ENCODE results near the gene CIB1.
A peak's percentile ranks its signal among the peaks of the same experiment; 100 is the strongest.

The CIB1 gene

DNA sequence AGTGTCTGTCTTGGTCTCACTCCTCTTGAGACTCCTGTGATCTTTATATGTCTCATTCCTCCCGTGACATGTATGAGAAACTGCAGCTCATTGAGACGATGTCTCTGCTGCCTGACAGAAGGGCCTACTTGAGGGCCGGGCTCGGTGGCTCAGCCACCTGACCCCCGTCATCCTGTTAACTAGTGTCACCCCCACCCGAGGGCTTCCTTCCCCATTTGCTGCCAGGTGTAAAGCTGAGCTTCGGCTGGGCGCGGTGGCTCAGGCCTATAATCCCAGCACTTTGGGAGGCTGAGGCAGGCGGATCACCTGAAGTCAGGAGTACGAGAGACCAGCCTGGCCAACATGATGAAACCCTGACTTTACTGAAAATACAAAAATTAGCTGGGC lies 19.9 kb downstream of the CIB1 start:
- DNase-seq: no peak

DNA sequence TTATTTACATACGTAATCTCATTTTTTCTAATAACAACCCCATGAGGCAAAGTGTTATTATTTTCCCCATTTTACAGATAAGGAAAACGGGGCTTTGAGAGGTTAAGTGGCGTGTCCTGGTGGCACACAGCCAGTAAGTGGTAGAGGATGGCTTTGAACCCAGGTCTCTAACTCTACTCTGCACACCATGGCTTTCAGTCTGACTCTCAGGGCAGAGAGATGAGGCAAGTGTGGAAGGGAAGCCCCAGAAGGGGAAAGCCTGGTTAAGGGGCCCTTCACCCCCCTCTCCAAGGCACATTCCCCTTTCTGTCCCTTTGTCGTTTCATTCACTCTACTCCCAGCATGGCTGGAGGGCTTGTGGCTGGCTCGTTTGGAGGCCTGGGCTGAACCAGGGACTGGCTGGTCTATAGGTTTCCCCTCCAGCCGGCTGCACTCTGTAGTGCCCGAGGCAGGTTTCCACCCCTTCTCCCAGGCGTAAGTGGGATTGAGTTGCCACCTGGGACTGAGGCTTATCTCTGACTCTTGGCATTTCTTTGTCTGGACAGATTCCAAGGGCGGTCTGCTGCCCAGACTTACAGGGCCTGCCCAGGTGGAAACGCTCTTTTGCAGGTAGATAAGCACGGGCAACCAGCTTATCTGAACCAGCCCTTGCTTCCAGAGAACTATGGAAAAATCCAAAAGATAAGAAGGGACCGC lies 20.5 kb downstream of the CIB1 start:
- DNase-seq: no peak

DNA sequence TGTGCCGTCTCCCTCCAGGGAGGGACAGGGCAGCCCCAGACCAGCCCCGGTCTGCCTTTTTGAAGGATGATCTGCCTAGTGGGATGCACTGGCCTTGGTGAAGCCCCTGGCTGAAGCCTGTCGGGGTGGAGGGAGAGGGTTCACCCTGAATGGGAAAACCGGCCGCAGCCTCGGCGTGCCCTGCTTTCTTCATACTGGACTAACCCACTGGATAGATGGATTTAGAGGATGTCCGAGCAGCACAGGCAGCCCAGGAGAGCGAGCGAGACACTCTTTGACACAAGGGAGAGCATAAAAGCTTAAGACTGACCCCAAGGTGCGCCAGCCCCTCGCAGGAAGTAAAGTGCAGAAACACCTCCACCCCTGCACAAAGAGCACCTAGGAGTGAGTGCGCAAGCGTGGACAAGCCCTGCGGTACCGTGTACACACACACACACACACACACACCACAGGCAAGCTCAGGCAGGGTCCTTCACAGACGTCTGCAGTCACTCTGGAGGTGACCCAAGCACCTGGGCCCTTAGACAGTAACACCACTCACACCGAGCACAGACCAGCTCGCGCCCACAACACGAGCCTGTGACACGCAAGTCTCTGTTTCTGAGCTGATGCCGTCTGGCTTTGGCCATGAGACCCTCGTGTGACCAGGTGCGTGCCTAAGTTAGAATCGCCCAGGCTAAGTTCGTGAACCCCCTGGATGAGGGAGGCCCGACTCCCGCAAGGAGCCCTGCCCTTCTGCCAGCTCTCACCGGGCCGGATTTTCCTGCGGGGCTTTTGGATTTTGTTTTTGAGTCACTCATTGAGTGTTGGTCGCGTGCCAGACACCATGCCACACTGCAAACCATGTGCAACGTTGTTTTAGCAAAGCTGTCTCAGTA lies 21.3 kb downstream of the CIB1 start:
- DNase-seq: no peak

- DNase-seq: no peak
Measured at GRCh38 chr15:90211440-90212143, 22.1 kb downstream of the CIB1 start.

DNA sequence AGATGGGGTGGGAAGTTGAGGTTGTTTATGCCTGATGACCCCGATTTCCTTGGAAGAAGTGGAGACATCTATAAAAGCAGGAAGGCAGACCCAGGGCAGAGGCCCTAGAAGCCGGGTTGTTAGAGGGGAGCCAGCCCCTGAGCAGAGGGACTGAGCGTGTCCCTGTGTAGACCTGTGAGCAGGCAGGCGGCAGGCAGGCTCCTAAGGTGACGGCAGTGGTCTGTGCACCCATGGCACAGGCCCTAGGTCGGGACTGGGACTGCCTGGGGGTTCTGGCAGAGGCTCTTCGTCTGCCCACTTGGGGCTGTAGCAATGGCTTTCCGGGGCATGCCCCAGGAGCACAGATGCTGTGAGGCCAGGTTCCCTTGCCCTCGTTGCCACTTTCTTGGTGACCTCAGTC lies 22.7 kb downstream of the CIB1 start:
- DNase-seq: no peak

- DNase-seq: no peak
Measured at GRCh38 chr15:90210593-90210992, 23.1 kb downstream of the CIB1 start.

GRCh38 chr15:90209591-90209990 lies 24.1 kb downstream of the CIB1 start:
- no peak for DNase-seq

DNA sequence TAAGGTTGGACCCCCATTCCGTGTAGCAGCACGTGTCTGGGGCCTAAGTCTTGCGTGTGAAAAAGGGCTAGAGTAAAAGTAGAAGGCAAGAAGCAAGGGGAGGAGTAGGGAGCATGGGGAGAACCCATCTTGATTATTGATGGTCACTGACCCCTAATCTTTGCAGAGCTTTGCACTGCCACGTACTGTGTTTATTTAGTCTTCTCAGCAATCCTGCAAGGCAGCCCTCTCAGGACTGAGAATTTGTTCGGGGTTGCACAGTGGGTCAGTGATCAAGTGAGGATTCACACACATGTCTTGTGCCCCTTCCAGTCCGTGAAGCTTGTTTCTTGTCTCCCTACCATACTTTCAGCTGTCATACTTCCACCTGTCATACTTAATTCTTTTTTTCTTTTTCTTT lies 25.4 kb downstream of the CIB1 start:
- DNase-seq: no peak

GRCh38 chr15:90207252-90207651 lies 26.5 kb downstream of the CIB1 start:
- no peak for DNase-seq

GRCh38 chr15:90205886-90206285 lies 27.9 kb downstream of the CIB1 start:
- no peak for DNase-seq

- no peak for DNase-seq
Measured at GRCh38 chr15:90205050-90205848, 28.5 kb downstream of the CIB1 start.

- DNase-seq: no peak
Measured at GRCh38 chr15:90203922-90204321, 29.8 kb downstream of the CIB1 start.

GRCh38 chr15:90203473-90203872 lies 30.3 kb downstream of the CIB1 start:
- DNase-seq: no peak

DNA sequence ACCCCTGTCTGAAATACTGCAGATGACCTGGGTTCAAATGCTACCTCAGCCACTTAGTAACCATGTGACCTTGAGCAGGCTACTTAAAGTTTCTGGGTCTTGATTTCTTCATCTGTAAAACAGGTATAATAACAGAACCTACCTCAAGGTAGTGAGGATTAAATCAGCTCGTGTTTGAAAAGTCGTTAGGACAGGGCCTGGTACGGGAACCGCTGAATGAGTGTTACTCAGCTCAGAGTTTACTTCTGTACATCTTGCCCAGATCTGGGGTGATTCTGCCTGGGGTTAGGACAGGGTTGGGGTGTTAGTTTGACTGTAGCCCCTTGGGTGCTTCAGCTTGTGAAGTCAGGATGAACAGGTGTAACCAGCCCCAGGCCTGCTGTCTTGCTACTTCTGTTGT lies 30.8 kb downstream of the CIB1 start:
- DNase-seq: no peak

DNA sequence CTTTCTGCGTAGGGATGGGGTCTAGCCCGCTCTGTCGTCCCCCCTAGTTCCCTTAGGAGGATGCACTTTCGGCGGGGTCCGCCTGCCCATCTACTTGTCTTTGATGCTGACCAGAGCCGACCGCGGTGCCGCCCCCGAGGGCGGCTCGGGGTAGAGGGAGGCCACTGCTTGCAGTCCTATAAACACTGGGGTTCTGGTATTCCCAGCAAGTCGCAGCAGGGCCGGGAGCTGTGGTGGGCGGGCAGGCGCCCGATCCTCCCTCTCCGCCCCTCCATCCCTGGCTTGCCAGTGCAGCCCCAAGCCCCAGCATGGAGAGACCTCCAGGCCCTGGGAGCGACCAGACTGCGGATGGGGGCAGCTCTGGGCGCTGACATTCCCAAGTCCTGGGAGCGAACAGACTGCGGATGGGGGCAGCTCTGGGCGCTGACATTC lies 31.8 kb downstream of the CIB1 start:
- no peak for DNase-seq

GRCh38 chr15:90201130-90201943 lies 32.4 kb downstream of the CIB1 start, which contains the start of gene SEMA4B:
TSS of gene SEMA4B (plus strand) at chr15:90201330. CDS start at chr15:90201579, 249 bp downstream.
- peak; percentile 72 for DNase-seq

- DNase-seq: peak; percentile 6
Measured at GRCh38 chr15:90200534-90201129, 33.1 kb downstream of the CIB1 start.

DNA sequence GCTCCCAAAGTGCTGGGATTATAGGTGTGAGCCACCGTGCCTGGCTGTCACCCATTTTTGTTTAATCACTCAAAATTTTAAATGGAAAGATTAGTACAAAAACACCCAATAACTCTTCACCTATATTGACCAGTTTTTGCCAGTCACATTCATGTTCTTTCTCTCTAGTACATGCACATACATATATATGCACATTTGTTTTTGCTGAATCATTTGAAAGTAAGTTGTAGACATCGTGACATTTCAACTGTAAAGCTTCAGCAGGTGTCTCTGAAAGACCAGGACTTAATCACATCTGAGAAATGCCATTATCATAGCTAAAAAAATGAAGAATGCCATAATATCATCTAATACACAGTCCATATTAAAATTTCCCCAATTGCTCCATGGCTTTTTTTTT lies 39.1 kb downstream of the CIB1 start:
- DNase-seq: no peak

- no peak for DNase-seq
Measured at GRCh38 chr15:90192961-90193786, 40.6 kb downstream of the CIB1 start.

DNA sequence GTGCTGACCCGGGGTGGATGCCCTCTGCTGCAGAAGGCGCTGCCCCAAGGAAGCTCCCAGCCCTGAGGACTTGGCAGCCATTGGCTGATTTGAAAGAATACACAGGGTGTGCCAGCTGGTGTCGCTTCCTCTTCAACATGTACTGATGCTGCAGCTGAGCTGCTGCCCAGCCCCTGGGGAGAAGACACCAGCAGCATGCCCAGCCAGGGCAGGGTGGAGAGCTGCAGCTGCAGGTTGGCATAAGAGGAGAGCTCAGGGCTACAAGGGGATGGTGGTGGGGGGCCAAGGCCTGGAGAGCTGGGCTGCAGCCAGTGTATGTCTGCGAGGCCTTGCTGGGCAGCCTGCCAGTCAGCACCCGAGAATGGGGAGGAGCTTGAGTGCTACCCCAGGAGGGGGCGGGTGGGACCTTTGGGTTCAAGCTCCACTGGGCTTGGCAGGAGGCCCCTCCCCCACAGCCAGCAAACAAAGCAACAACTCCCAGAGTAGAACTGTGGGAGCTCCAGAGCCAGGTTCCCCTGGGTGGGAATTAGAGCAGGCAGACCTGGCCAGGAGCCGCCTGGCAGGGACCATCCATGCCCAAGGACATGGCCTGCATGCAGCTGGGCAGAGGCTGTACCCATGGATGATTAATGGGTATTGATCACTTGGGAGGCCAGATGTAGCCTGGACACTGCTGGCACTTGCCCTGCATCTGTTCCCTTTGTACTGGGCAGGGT lies 41.8 kb downstream of the CIB1 start:
- DNase-seq: peak; percentile 44
